Measurements from ENCODE around the gene TFR2.

TFR2 gene

DNA sequence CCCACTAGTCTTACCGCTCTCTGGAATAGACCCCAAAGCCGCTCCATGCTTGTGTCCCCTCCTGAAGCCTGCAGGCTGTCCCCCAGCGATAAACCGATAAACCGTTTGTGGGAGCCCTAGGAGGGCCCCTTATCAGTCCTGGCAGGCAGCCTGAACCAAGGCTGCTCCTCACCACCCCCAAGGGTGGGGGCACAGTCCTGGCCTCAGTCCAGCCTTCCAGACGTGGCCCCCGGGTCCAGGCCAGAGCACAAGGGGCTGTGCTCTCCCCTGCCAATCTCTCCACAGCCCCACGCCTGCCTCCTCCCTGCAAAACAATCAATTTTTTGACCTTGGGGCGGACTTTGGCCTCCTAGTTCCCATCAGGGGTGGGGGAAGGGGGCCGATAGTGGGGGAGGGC lies at the start of gene TFR2:
TSS of gene TFR2 (minus strand) at position 90 of the 397 bp plus-strand sequence. CDS start at position 47, 43 bp downstream.
- FAIRE-seq: no peak

DNA sequence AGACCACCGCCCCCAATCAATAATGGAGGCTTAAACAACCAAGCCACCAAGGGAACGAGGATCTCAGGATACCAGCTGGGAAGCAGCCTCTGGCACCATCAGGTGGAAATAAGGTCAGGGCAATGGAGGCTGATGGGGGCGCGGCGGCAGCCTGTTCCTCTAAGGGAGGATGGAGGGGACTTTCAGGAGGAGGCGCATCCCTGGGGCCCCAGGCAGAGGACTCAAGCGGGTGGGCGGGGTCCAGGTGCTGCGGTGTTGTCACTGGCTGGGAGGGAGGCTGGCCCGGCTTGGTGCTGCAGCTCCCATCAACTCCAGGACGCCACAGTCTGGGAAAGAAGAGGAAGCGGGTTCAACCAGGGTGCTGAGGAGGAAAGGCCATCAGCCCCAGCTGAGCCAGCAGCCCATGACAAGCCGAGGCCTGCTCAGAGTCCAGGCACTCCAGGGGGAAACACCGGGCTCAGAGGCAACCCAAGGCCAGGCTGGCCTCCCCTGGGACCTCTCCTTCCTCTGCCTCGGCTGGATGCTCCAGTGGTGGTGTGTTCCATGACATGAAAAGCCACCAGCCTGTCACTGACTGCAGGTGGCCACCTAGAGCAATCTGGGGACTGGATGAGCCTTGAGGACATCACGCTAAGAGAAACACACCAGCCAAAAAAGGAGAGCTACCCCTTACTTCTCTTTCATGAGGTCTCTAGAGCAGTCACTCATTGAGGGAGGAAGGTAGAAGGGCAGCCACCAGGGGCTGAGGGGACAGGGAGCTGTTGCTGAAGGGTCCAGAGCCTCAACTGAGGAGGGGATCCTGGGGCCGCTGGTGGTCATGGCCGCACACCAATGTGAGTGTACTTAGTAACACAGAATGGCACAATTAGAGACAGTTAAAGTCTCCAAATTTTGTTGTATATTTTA lies 48.1 kb upstream of the TFR2 start:
- no peak for DNase-seq (ENCODE audit: insufficient read length, low spot score)
- no peak for FAIRE-seq

More for the DNA sequence above, at the start of gene TFR2:
- no peak for DNase-seq (ENCODE audit: insufficient read length, low spot score)

DNA sequence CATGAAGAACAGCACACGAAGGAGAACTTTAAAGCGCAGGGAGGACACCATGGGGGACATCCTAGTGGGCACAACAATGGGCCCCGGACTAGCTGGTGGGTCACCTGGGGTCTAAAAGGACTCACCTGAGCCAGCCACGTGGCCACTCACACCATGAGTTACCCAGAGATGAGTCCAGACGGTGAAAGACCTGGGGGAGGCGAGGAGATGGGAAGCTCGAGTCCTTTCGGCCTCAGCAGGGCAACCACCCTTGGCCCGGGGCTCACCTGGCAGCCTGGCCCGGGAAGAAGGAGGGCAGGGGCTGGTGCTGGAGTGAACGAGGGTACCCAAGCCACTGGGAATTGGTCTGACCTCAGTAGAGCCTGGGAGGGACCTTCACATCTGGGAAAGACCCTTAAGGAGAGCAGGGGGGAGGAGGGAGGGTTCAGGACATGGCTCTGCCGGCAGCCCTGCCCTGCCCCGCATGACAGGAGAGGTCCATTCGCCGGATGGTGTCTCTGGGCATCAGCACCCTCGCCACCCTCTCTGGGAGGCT lies 47.0 kb upstream of the TFR2 start:
- FAIRE-seq (no peak), DNase-seq (ENCODE audit: insufficient read length, low spot score) (no peak)

DNA sequence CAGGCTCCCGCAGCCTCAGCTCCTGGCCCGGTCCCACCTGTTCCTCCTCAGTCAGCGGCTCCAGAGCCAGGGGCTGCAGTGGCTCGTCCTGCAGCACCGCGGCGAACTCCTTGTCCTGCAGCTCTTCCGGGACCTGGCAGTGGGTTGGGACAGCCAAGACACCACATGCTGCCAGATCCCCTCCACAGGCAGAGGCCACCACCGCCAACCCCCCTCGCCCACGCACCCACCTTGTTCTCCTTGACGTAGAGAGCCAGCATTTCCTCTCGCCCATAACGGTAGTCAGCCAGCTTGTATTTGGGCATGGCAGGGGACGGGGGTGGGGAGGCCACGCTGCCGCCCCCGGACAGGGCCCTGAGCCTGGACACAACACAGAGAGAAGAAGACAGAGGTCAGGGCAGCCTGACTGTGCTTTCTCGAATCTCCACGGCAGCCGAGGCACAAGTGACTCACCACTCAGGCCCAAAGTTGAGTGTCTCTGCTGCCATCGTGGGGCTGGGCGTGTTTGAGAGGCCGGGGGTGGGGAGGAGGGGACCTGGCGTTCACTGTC lies 46.5 kb upstream of the TFR2 start:
- DNase-seq (ENCODE audit: insufficient read length, low spot score): no peak
- no peak for FAIRE-seq

DNA sequence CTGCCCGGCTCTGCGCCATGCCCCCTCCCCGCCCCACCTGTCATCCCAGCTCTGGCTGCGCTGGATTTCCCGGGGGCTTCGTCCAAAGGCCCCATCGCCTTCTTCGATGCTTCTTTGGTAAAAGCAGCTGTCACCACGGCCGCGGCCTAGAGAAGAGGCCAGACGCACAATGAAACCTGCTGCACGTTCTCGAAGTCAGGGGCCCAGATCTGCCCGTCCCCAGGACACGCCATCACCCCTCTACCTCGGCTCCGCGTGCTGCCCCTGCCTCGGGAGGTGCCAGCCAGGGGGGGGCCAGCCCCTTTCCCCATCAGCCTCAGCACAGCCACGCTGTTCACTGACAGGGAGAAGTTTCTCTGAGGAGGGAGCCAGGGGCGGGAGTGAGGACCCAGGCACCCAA lies 45.9 kb upstream of the TFR2 start:
- FAIRE-seq: no peak
- no peak for DNase-seq (ENCODE audit: insufficient read length, low spot score)

DNA sequence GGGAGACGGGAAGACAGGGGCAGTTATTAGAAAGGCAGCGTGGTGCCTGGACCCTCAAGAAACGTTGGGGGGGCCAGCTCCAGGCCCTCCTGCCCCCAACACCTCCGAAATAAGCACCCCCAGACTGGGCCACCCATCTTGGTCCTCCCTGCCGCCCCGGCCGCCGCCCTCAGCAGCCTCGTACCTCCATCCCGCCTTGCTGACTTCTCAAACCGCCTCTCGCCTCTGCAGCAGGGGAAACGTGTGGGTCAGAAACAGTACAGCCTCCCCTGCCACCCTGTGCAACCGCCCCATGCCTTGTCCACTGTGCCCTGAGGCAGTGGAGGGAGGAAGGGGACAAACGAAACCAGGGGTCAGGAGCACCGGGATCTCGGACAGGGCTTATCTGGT lies 45.5 kb upstream of the TFR2 start:
- FAIRE-seq (no peak), DNase-seq (ENCODE audit: insufficient read length, low spot score) (no peak)

DNA sequence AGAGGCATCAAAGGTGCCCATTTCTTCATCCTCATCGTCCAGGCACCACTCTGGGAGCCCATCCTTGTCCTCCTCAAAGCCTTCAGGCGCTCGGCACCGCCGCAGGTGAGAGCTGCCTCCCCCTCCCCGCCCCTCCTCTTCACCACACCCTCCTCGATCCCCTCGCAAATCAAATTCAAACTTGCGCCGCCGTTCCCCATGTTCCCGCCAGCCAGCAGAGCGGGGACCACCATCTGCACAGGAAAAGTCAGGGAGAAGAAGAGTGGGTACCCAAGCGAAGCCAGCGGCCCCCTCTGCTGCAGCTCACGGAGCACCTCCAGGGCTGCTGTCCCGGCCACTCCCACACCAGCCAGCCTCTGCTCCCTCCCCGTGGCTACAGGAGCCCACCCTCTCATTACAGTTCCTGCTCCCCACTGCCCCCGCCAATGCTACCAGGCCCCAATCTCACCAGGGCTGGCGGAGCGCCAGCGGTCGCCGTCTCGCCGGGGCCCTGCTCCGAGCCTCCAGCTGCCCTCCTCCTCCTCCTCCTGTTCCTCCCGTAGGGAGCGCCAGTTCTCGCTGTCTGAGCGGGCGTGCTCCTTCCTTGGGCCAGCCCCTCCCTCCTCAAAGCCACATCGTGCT lies 45.0 kb upstream of the TFR2 start:
- DNase-seq (ENCODE audit: insufficient read length, low spot score): no peak
- no peak for FAIRE-seq

DNA sequence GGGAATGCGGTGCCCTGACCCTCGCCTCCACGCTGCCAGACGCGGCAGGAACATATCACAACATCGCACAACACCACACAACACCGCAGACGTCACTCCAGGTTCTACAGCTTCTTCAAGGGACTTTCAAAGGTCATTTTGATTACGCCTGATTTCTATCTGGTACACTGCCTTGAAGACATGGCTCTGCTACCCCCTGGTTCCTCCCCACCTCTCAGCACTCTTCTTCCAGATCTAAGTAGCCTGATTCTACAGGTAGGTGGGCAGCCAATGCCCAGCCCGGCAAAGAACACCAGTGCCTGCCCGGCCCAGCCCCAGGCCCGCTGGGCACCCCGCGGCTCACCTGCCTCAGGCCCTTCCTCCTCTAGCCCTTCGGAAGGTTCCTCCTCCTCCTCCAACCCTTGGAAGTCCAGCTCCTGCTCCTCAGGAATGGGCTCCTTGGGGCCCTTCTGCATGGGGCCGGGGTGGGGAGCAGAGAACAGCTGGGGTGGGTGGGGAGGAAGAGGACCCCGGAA lies 44.3 kb upstream of the TFR2 start:
- DNase-seq (ENCODE audit: insufficient read length, low spot score) (no peak), FAIRE-seq (no peak)

DNA sequence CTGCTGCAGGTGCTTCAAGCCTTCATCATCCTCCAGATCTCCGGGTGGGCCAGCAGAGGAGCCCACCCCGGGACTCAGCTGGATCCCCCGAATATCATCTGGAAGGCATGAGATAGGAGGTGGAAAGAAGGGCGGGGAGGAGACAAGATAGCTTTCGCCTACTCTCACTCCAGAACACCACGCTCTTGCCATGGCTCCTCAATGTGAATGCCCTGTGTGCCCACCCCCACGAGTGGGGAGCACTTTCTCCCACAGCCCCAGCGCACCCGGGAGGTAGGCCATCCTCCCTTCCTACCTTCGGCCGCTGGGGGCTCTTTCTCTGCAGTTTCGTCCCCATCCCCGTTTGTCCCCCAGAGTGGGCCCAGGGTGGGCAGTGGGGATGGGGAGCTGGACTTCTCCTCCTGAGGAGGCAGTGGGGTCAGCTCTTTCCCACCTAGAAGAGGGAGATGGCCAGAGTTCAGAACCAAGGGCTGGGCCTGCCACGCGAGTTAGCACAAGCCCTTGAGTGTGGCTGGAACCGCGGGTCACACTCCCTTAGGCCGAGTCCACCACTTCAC lies 43.8 kb upstream of the TFR2 start:
- DNase-seq (ENCODE audit: insufficient read length, low spot score): no peak
- no peak for FAIRE-seq

DNA sequence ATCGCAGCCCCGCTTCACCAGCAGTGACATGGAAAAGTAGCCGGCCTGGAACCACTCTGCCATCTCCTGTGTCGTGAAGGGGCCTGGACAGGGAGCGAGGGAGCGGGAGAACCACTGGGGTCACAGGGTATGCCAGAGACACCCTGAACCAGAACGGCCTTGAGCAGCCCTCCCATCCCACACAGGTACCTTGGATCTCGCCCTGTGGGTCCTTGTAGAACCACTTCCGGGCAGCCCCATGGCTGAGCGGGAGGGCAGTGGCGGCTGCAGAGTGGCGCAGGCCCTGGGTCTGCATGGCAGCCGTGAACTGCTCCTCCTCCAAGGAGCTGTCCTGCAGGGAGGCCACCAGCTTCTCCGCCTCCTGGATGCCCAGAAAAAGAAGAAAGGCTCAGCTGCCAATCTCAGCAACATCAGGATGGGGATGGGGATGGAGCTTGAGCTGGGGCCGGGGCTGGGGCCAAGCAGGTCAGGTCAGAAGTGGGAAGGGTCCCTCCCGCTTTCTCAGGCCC lies 43.2 kb upstream of the TFR2 start:
- FAIRE-seq: no peak
- DNase-seq (ENCODE audit: insufficient read length, low spot score): no peak

DNA sequence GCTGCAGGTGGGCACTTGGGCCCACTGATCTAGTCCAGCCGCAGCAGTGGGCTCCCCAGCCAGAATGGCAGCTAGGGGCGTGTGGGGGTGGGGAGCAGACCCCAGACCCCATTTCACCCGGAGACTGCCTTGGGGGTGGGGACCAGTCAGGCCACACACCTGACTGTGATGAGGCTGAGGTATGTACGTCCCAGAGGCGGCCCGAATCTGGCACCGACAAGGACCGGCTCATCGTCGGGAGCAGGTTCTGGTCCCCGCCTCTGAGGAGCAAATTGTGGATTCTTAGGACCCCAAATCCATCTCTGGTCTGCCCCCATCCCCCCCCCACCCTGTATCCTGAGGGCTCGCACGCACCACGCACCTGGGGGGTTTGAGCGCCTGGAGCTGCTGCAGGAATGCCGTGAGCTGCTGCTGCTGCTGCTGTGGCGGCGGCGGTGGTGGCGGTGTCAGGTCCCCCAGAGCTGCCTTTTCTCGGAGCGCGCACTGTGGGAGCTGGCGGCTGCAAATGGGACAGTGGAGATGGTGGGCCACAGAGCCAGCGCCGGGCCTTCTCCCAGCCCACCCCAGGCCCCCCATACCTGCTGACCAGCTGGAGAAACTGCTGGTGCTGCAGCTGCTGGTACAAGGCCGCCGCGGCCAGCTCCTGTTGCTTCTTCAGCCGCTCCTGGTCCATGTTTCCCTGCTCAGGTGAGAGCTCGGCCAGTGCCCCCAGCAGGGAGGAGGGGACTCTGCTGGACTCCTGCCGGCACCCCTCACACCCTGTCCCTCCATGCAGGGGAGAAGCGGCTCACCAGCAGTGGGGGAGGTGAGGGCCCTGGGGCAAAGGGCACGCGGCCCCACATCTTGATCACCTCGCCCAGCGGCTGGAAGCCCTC lies 42.5 kb upstream of the TFR2 start:
- DNase-seq (ENCODE audit: insufficient read length, low spot score) (no peak), FAIRE-seq (no peak)

DNA sequence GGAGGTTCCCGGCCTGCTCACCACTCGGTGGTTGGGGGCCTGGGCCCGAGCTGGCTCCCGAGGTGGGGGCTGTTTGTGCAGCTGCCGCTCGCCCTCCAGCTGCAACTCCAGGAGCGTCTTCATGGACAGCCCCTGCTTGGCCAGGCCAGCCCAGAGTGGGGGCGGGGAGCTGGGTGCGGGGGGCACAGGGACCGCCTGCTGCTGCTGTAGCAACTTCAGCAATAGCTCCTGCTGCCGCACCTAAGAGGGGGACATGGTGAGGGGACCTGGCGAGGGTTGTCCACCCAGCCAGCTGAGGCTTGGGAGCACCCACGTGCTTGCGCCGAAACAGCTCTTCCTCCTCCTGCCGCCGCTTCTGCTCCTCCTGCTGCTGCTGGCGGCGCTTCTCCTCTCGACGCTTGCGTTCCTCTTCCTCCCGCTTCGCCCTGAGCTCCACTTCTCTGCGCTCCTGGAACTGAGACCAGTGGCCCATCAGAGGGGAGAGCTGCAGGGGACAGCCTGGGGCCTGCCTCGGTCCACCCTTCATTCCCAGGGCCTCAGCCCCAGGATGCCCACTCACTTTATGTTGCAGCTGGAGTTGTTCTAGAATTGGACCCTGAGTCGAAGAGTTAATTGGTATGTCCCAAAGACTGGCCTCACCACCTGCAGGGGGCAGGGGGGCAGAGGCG lies 41.8 kb upstream of the TFR2 start:
- FAIRE-seq (no peak), DNase-seq (ENCODE audit: insufficient read length, low spot score) (no peak)

DNA sequence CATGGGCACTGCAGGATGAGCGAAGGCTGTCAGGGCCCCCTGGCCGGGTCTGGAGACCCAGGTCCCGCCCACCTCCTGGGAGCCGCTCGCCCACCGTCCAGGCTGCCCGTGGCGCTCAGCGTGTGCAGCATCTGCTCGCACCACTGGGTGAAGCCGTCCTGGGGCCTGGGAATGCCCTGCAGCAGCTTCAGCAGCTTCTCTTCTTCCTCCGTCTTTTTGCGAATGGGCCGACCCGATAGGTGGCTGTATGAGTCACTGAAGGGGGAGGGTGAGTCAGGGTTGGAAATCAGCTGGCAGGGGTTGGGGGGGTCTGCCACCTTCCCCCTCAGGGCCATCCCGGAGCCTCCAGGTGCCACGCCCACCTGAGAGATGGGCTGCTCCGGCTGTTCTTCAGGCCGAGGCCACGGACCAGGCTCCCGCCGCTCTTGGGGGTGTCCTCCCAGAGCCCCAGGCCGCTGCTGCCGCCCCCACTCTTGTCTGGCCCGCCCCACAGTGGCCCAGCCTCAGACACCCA lies 40.9 kb upstream of the TFR2 start:
- FAIRE-seq: no peak
- DNase-seq (ENCODE audit: insufficient read length, low spot score): no peak

DNA sequence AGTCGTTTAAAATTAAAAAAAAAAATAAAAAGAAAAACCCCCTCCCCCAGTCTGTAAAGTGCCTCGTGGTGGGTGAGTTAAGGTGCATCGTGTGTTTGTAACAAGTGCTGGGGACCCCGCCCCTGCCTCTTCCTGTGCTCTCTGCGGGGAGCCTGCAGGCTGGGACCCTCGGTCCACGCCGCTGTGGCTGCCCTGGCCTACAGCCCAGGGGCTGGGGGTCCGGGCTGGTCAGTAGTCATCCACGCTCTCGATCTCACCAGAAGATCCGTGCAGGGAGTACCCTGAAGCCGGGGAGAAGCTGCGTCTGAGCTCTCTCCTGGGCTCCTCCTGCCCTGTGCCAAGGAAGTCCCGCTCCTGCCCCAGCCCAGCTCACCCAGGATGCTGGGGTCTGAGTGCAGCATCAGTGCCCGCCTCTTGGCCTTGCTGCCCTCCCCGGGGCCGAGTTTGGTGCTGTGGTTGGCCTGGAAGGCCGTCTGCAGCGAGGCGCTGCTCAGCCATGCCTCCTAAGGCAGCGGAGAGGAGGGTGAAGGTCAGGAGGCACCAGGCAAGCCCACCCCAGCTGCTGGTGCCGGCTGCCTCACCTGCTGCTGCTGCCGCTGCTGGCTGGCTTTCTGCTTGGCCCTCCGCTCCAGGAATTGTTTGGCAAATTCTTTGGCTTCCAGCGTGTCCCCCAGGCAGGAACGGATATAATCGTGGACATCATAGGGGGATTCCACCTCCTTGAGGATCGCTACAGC lies 40.3 kb upstream of the TFR2 start:
- FAIRE-seq: no peak
- no peak for DNase-seq (ENCODE audit: insufficient read length, low spot score)

DNA sequence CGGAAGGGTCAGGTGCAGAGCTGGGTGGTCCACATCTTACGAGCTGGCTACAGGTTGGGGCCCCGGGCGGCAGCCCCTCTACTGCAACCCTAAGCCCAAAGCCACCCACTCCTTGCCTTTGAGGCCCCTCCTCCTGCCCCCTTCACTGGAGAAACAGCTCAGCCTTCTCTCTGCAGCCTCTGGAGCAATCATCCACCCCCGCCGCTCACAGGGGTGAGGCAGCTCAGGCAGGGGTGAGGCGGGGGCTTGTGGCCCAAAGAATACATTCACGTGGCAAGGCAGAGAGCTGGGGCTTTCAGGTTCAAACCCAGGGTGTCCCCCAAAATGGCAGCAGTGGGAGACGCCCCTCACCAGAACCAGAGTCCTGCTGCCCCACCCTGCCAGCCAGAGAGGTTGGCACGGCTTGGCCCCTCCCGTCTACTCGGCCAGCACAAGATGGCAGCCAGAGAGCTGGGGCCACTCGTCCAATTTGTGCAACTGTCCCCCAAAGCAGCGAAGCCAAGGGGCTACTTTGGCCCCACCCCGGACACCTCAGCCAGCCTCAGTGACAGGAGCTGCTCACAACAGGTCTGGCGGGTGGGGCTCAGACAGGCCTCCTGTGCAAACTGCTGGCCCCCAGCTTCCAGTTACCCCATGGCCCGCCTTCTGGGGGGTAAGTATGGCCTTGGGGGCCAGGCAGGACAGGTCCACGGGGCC lies 39.4 kb upstream of the TFR2 start:
- DNase-seq (ENCODE audit: insufficient read length, low spot score) (no peak), FAIRE-seq (no peak)

DNA sequence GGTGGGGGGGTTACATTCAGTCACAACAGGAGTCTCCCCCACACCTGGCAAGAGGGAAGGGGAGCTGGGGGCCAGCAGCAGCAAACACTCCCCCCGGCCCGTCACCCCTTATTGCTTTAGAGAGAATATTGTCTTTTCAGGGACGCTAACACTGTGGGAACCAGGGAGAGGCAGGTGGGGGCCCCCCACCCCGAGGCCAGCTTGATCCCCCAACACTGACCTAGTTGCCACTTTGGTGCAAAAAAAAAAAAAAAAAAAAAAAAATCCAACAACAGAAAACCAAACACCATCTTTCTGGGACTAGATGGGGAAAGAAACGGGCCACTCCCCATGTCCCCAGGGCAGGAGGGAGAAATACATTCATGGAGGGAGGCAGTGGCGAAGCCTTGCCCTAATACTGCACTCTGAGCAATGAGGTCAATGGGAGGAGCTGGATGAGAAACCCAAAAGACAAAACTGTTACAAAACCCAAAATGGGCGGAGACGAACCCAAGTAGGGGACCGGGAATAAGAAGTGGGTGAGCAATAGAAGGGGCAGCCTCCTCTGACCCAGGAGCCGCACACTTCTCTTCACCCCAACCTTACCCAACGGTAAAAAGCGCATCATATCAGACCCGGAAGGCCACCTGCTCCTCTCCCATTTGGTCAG lies 38.7 kb upstream of the TFR2 start:
- no peak for FAIRE-seq
- no peak for DNase-seq (ENCODE audit: insufficient read length, low spot score)

DNA sequence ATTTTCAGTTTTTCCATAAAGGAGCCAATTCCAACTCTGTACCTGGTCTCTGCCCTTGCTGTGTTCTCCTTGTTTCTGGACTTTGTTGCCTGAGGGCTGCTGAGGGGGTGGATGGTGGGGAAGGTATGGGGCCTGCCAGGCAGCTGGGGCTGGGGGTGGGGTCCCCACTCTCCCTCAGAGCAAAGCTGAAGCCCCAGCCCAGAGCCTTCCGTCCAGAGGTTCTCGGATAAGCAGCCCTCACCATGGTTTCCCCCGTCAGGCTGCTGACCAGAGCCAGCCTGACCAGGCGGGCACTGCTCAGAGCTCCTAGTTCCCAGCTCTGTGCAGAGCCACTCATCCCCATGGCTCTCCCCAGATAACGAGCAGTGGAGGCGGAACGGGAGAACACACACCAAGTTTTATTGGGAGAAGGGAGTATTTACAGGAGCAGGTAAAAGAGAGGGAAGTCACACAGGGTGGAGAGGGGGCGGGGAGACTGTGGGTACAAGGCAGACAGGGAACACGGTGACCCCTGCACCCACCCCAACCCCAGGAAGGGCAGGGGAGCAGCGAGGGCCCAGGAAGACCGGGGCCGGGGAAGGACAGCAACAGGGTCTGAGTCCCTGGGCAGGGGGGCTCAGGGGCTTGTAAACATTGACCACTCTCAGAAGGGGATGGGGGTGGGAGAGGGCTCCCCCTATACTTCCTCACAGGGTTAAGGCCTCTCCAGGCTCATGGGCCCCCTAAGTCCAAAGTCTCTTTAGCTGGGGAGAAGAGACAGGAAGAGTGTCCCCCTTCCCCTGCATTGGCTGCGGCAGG lies 38.0 kb upstream of the TFR2 start:
- FAIRE-seq (no peak), DNase-seq (ENCODE audit: insufficient read length, low spot score) (no peak)

Measured in HTR-8/SVneo (cell line).